Liver (tissue), 3 donors: ENCODE results near the gene CXCR3.

ENCODE experiments used
- EGR1 ChIP-seq, 2 donors: IDR thresholded peaks; 2 replicates each; pipeline ENCODE4 v1.6.1; 2016 to 2018; ENCODE audit warnings: antibody characterized with exemption in 2 of 2, low read depth in 2 of 2
- GABPA ChIP-seq, 2 donors: IDR thresholded peaks in 1 of 2; conservative IDR thresholded peaks in 1 of 2; 2 replicates each; pipeline ENCODE4 v1.6.1; 2016; ENCODE audit warnings: antibody characterized with exemption in 2 of 2, mild to moderate bottlenecking in 1 of 2, moderate library complexity in 1 of 2
- RXRA ChIP-seq, 2 donors: IDR thresholded peaks; 2 replicates each; pipeline ENCODE4 v1.6.1; 2017 to 2018; ENCODE audit warnings: antibody characterized with exemption in 2 of 2, mild to moderate bottlenecking in 1 of 2
- SP1 ChIP-seq: IDR thresholded peaks from 2 replicates; pipeline ENCODE4 v1.6.1; 2018; ENCODE audit warnings: antibody characterized with exemption, mild to moderate bottlenecking
- YY1 ChIP-seq: IDR thresholded peaks from 2 replicates; pipeline ENCODE4 v1.6.1; 2016; ENCODE audit warnings: antibody characterized with exemption, mild to moderate bottlenecking
- TF ChIP-seq, protein P1 (sequence below): fragments of 150-350 bp; IDR thresholded peaks from 2 replicates; pipeline ENCODE4 v1.5.1; 2017; ENCODE audit warnings: improper control_type of control experiment, low read depth, low read length; ENCODE audit not compliant: missing input control
- TF ChIP-seq, protein P2 (sequence below): IDR thresholded peaks from 2 replicates; pipeline ENCODE4 v1.6.1; 2016; ENCODE audit warnings: antibody characterized with exemption, mild to moderate bottlenecking
- TF ChIP-seq, protein P3 (sequence below): IDR thresholded peaks from 2 replicates; pipeline ENCODE4 v1.6.1; 2016; ENCODE audit warnings: antibody characterized with exemption
- TF ChIP-seq, protein P4 (sequence below): IDR thresholded peaks from 2 replicates; pipeline ENCODE4 v1.6.1; 2016; ENCODE audit warnings: antibody characterized with exemption
- donor health status: healthy.
- donor health status: healthy.

DNA sequence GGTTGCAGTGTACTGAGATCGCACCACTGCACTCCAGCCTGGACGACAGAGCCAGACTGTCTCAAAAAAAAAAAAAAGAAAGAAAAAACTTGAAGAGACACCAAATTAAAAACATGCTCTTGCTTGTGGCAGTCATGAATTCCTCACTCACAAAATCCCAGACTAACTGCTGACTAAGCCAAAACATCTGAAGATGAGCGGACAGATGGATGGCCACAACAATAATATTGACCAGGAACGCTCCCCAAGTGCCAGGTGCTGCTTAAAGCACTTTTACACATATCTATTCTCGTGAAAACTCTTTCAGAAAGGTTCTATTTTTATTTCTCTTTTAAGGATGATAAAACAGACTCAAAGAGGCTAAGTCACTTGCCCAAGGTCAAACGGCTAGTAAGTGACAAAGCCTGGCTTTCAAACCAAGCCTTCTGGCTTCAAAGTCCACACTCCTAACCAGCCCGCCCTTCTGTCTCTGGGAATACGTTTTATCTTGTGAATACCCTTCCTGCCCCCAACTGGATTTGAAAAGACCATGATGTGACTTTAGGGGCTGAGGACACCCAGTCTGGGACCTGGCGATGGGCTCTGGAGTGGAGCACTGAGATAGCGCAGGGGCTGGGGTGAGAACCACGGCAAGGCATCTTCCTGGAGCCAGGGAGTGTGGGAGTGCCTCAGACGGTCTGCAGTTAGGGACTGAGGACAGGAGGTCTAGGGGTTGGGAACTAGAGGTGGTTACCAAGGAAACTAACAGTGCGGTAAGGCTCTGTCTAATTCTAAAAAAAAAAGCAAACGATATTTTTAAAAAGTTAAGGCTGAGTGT, 9.5 kb upstream of the CXCR3 start:
- TF ChIP-seq, protein P1, sequence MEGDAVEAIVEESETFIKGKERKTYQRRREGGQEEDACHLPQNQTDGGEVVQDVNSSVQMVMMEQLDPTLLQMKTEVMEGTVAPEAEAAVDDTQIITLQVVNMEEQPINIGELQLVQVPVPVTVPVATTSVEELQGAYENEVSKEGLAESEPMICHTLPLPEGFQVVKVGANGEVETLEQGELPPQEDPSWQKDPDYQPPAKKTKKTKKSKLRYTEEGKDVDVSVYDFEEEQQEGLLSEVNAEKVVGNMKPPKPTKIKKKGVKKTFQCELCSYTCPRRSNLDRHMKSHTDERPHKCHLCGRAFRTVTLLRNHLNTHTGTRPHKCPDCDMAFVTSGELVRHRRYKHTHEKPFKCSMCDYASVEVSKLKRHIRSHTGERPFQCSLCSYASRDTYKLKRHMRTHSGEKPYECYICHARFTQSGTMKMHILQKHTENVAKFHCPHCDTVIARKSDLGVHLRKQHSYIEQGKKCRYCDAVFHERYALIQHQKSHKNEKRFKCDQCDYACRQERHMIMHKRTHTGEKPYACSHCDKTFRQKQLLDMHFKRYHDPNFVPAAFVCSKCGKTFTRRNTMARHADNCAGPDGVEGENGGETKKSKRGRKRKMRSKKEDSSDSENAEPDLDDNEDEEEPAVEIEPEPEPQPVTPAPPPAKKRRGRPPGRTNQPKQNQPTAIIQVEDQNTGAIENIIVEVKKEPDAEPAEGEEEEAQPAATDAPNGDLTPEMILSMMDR: no peak
- TF ChIP-seq, protein P2, sequence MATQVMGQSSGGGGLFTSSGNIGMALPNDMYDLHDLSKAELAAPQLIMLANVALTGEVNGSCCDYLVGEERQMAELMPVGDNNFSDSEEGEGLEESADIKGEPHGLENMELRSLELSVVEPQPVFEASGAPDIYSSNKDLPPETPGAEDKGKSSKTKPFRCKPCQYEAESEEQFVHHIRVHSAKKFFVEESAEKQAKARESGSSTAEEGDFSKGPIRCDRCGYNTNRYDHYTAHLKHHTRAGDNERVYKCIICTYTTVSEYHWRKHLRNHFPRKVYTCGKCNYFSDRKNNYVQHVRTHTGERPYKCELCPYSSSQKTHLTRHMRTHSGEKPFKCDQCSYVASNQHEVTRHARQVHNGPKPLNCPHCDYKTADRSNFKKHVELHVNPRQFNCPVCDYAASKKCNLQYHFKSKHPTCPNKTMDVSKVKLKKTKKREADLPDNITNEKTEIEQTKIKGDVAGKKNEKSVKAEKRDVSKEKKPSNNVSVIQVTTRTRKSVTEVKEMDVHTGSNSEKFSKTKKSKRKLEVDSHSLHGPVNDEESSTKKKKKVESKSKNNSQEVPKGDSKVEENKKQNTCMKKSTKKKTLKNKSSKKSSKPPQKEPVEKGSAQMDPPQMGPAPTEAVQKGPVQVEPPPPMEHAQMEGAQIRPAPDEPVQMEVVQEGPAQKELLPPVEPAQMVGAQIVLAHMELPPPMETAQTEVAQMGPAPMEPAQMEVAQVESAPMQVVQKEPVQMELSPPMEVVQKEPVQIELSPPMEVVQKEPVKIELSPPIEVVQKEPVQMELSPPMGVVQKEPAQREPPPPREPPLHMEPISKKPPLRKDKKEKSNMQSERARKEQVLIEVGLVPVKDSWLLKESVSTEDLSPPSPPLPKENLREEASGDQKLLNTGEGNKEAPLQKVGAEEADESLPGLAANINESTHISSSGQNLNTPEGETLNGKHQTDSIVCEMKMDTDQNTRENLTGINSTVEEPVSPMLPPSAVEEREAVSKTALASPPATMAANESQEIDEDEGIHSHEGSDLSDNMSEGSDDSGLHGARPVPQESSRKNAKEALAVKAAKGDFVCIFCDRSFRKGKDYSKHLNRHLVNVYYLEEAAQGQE: no peak
- TF ChIP-seq GABPA (IDR thresholded peaks at IDR 0.05 in 1 of 2, conservative IDR thresholded peaks at IDR 0.05 in 1 of 2) (no peak), YY1 (no peak), SP1 (no peak), RXRA (IDR thresholded peaks at IDR 0.05) (no peak), EGR1 (IDR thresholded peaks at IDR 0.05; ENCODE audit: low read depth in 2 of 2) (no peak)
- TF ChIP-seq, protein P3, sequence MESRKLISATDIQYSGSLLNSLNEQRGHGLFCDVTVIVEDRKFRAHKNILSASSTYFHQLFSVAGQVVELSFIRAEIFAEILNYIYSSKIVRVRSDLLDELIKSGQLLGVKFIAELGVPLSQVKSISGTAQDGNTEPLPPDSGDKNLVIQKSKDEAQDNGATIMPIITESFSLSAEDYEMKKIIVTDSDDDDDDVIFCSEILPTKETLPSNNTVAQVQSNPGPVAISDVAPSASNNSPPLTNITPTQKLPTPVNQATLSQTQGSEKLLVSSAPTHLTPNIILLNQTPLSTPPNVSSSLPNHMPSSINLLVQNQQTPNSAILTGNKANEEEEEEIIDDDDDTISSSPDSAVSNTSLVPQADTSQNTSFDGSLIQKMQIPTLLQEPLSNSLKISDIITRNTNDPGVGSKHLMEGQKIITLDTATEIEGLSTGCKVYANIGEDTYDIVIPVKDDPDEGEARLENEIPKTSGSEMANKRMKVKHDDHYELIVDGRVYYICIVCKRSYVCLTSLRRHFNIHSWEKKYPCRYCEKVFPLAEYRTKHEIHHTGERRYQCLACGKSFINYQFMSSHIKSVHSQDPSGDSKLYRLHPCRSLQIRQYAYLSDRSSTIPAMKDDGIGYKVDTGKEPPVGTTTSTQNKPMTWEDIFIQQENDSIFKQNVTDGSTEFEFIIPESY: no peak
- TF ChIP-seq, protein P4, sequence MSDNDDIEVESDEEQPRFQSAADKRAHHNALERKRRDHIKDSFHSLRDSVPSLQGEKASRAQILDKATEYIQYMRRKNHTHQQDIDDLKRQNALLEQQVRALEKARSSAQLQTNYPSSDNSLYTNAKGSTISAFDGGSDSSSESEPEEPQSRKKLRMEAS: no peak
